ENCODE results near the gene TRMT1.

Gene TRMT1

DNA sequence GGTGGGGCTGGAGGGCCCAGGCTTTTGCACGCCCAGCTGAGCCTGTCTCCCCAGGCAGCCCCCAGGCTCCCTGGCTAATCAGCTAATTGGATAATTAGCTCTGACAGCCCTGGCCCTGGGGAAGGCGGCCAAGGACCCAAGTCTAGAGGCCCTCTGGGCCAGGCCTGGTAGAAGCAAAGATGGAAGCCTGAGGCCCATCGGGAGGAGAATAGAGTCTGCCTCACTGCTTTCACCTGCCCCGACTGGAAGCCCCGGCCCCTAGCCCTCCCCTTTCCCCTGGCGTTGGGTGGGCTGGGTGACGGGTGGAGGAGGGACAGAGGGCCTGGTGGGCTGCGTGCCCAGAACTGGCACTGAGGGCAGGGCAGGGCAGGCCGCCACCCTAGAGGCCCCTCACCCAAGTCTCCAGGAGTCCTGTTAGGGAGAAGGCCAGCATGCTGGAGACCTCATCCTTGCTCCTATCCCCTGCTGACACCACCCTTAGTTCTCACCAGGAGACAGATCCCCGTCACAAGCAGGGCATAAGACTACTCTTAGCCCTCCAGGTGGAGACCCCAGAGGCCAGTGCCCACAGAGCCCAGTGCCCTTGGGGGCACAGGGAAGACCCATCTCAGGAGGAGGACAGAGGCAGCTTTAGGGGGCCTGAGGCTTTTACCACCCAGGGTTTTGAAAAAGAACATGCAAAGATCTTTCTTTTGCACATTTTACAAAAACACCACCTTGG, 25.9 kb downstream of the TRMT1 start:
- no peak for DNase-seq (ENCODE audit: low spot score)

DNA sequence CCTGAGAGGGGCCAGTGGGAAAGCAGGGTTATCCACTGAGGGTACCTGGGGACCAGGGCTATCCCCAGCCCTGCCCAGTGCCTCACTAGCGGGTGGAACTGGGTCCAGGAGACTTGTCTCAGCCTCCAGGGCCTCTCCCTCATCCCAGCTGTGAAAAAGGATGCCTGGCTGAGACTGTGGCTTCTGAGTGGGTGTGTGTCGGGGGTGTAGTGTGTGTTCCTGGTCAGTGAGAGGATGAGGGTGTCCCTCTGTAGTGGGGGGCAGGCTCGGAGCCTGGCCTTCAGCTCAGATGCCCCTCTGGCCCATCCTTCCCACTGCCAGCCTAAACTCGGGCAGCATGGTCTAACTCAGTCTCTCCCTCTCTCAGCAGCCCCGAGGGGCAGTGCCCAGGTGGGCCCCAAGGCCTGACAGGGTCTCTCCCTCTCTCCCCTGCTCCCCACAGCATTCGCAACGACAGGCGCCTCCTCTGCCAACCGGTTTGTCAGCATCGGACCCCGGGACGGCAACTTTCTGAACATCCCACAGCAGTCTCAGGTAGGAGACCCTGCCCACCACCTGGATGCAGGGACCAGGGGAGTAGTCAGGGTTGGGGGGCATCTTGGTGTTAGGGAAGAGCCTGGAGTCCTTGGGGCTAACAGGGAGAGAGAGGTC, 26.6 kb downstream of the TRMT1 start:
- no peak for DNase-seq (ENCODE audit: low spot score)

- no peak for DNase-seq (ENCODE audit: low spot score)
Measured at GRCh38 chr19:13089139-13089856, 27.2 kb downstream of the TRMT1 start.

- no peak for DNase-seq (ENCODE audit: low spot score)
Measured at GRCh38 chr19:13087795-13088537, 28.6 kb downstream of the TRMT1 start.

- no peak for DNase-seq (ENCODE audit: low spot score)
Measured at GRCh38 chr19:13087295-13087694, 29.2 kb downstream of the TRMT1 start.

- no peak for DNase-seq (ENCODE audit: low spot score)
Measured at GRCh38 chr19:13086341-13086740, 30.2 kb downstream of the TRMT1 start.

DNA sequence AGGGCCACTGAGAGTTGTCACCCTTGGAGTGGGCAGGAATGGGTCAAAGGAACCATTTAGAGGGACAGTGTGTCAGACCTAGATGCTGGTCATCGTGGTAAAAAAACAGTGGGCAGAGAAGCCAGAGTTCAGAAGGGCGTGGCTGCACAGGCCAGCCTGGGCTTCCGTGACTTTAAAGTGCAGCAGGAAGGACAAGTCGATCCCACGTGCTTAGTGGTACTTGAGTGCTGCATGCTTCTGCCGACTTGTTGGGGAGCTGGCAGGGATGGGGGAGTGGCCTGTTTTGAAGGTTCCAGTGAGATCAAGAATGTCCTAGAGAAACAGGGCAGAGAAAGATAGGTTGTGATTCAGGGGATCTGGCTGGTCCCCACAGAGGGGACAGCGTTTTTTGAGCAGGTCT, 30.9 kb downstream of the TRMT1 start:
- DNase-seq (ENCODE audit: low spot score), result no peak

DNA sequence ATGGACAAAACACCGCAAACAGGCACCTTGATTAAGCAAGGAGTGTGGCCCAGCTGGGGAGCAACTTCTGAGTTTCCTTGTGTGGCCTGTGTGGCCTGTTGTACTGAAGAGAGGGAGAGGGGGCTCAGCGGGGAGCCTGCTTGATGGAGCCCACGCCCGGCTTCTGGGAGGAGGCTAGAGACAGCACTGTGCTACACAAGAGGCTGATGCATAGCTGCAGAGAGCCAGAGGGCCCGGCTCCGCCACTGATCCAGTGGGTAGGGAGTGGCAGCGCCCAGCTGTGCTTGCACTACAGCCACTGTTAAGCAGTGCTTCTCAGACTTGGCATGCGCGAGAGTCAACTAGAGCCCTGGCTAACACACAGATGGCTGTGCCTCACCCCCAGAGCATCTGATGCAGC, 32.9 kb downstream of the TRMT1 start:
- DNase-seq (ENCODE audit: low spot score), result no peak

DNA sequence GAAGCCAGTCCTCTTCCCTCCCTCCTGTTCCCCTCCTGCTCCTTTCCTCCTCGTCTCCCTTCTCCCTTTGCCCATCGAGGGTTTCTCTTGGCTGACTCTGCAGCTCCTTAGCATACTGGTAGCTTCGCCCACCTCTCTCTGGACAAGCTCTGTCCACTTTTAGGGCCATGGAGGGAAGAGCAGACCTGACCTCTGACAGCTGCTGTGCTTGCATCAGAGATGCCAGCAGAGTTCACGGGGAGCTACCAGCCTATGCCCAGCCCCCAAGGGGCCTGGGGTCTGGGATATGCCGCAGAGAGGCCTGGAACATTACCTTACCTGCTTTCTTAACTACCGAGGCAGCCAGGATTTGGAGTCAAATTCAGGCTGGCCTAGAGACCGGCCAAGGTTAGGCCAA, 33.5 kb downstream of the TRMT1 start:
- no peak for DNase-seq (ENCODE audit: low spot score)

DNA sequence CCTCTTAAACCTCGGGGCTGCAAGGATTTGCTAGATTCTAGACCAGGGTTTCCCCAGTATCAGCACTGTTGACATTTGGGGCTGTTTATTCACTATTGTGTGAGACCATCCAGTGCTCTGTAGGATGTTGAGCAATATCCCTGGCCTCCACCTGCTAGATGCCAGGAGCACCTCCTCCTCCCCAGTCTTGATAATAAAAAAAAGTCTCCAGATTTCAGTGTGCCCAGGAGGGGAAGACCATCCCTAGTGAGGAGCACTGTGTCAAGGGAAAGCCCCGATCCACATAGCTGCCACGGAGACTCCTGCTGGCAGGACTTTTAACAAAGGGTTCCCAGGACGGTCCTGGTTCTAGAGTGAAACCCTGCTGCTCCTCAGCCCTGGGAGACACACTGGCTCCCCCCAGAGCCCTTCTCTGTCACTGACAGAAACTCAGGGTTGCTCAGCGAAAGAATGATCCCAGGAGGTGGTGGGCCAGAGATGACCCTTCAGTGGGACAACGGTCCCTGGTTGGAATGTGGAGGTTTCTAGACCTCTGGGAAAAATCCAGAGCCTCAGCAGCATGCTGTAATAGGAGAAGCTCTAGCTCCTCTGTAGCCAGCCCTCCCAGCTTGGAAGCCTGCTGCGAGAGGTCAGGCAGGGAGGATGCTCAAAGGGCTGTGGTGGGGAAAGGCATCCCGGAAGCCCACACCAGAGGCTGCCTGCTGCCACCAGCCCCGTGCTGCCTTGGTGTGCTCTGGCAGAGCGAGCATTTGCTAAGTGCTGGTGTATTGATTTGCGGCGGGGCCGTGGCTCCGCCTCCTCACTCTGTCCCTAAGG, 34.1 kb downstream of the TRMT1 start:
- no peak for DNase-seq (ENCODE audit: low spot score)

DNA sequence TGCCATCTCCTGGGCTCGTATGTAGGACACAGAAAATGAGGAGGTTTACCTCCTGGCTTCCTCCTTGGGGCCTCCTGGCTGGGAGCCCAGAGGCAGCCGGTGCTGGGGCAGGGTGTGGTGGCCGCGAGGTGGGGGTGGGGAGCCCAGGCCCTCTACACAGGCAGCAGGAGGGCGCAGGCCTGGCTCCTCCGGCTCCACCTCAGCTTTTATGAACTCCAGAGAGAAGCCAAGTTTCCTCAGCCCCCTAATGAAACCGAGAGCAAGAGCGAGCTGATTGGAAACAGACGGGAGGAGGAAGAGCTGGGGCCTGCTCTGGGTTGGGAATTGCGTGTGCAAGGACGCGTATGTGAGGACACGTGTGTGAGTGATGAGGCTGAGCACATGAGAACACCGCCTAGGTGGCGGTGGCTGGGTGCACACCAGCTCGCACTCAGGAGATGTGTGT, 37.0 kb downstream of the TRMT1 start:
- DNase-seq (ENCODE audit: low spot score), result no peak

DNA sequence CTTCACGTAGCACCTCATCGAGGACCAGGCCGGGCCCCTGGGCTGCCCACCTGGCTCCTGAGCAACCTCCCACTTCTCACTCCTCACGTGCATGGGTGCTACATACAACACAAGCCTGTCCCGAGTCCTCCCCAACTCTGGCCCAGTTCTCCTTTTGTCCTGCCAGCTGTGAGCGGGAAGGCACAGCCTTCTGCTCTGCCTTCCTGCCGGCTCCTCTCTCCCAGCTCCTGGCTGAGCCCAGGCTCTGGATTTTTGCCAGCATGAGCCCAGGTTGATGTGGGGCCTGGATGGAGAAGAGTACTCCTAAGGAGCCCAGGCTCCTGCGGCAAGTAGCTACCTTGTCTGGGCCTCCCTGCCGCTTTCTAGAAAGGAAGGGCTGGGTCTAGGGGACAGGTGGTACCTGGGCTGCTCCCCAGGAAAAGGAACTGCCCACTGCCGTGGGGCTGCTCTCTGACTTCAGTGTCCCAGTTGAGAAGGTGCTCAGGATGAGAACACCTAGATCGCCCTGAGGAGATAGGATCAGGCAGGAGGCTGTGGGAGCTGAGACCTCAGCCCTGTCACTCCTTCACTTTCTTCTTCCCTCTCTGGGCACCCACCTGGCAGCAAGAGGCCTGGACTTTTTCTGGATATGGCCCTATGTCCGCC, 37.5 kb downstream of the TRMT1 start:
- no peak for DNase-seq (ENCODE audit: low spot score)

- DNase-seq (ENCODE audit: low spot score), result no peak
Measured at GRCh38 chr19:13078381-13078780, 38.2 kb downstream of the TRMT1 start.

DNA sequence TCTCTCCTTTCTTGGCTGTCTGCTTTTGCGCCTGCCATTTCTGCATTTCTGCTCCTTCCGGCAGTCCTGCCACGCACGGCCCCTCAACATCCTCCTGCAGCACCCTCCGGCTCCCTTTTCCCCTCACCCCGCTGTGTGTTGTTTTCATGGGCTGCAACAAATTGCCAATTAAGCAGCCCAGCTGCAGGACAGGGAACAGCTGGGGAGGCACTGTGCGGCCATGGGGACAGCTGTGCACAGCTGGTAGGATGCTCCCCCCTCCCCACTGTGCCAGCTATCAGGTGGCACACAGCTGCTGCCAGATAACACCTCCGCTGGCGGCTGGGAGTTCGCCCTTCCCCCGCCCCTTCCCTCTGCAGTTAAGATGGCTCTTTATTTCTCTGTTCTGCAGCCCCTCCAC, 39.3 kb downstream of the TRMT1 start:
- no peak for DNase-seq (ENCODE audit: low spot score)

- no peak for DNase-seq (ENCODE audit: low spot score)
Measured at GRCh38 chr19:13076787-13077186, 39.8 kb downstream of the TRMT1 start.

DNA sequence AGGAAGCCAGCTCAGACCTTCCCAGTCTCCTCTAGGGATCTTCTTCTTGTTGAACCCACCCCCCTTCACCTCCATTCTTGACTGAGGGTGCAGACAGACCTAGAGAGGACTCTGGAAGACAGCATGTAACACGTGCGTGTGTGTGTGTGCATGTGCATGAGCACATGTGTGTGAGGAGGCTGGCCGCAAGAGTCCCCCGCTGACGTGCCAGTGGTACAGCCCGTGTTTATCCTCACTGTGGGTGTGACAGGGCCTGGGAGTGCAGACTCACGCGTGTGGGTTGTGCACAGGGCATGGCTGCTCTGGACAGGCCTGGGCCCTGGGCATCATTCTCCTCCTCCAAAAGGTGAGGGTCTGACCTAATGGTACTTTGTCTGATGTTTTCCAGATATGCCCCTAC, 40.2 kb downstream of the TRMT1 start:
- DNase-seq (ENCODE audit: low spot score), result no peak

- no peak for DNase-seq (ENCODE audit: low spot score)
Measured at GRCh38 chr19:13074378-13074777, 42.2 kb downstream of the TRMT1 start.

DNA sequence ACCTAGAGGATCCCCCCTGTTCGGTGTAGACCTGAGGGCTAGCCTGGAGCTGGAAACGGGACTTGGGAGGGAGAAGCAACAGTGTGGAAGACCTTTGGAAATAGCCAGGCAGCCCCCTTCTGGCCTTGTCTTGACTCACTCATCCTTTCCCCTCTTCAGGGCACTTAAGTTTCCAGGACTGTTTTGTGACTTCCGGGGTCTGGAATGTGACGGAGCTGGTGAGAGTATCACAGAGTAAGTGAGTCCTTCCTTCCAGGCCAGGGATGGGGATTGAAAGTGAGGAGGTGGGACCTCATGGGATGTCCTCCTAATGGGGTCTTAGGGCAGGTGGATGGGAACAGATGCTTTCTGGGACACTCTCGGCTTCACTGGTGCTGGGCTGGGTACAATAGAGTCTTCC, 43.3 kb downstream of the TRMT1 start:
- no peak for DNase-seq (ENCODE audit: low spot score)

GRCh38 chr19:13072188-13072908, 44.2 kb downstream of the TRMT1 start:
- DNase-seq (ENCODE audit: low spot score), result no peak

DNA sequence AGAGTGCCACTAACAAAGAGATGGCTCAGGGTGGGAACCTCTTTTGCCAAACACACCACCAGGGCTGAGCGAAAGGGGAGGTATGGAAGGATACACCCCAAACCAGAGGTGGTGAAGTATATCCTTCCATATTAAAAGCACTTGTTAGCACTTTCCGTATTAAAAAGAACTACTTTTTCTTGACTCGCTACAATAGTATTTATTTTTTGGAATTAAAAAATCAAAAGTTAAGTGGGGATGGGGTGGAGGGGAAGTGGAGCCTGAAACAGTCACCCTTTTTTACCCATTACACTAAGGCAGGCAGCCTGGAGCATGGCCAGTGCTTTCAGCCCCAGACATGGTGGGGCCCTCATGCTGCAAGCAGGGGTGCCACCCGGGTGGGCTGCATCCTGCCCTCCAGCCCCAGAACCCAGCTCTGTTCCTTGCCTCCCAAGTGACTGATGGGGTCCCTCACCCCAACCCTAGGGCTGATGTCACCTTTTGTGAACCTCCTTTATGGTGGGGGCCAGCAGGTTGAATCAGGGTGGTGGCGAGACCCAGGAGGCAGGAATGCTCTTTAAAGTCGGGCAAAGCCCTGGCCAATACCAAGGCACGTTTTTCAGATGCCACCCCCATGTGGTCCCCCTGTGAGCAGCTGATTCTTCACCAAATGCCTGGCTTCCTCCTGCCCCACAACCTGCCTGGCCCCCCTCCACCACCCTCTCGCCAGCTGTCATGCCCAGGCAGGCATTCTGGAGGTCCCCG, 44.9 kb downstream of the TRMT1 start:
- no peak for DNase-seq (ENCODE audit: low spot score)

Measured in CD4-positive, alpha-beta T cell treated with Interleukin-15 for 4 hours (primary cell).